GM19468 (cell line): Measurements from ENCODE around the gene OS9.

Experiments used
- ATAC-seq: cut with Tn5 transposase; IDR thresholded peaks from one replicate; pipeline ENCODE4 v1.9.1; 2021; ENCODE audit warnings: mild to moderate bottlenecking, moderate library complexity, moderate number of reproducible peaks; ENCODE audit not compliant: unreplicated experiment; ENCODE audit errors: extremely low read depth

Gene OS9

DNA sequence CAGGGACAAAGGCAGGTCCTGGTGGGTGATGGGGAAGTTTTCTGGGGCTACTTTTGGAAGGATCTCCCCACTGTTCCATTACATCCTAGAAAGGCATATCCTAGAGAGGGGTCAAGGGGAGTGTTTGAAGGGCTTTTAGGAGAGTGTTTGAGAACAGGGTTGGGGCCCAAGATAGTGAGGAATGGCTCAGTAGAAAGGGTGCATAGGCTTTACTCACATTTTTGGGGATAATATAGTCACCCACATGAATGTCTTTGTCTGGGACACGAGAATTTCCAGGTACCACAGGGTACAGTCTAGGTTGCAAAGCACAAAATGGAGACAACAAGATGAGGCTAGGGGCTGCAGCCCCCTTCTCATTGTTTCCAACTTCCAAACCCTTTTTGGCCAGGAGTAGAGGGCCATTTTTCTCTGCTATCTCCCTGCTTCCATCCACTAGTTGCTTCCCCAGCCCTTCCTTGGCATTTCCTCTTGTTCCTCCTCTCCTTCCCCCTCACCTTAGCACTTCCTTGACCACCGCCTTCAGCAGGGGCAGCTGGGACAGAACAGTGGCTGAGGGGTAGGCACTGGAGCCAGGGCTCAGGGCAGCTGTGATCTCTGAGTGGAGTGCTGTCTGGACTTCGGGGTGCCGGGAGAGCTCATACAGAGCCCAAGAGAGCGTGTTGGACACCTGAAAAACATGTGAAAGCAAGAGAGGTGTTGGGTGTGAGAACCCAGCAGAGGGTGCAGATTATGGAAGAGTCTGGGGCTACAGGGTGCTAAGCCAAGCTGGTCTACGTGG lies 70.1 kb downstream of the OS9 start:
- ATAC-seq: no peak

DNA sequence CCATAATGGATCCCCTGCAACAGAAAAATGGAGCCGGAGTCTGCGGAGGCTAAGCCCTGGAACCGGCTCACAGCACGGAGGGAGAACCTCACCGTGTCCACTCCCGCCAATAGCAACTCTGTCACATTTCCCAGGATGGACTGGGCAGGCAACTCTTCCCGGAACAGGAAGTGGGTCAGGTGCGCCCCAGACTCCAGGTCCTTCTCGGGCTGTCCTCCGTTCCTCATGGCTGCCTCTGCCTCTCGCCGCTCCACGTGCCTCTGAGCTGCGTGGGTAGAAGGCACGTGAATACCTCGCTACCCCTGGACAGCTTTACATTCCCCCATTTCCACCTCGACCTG lies 70.7 kb downstream of the OS9 start:
- ATAC-seq: no peak

DNA sequence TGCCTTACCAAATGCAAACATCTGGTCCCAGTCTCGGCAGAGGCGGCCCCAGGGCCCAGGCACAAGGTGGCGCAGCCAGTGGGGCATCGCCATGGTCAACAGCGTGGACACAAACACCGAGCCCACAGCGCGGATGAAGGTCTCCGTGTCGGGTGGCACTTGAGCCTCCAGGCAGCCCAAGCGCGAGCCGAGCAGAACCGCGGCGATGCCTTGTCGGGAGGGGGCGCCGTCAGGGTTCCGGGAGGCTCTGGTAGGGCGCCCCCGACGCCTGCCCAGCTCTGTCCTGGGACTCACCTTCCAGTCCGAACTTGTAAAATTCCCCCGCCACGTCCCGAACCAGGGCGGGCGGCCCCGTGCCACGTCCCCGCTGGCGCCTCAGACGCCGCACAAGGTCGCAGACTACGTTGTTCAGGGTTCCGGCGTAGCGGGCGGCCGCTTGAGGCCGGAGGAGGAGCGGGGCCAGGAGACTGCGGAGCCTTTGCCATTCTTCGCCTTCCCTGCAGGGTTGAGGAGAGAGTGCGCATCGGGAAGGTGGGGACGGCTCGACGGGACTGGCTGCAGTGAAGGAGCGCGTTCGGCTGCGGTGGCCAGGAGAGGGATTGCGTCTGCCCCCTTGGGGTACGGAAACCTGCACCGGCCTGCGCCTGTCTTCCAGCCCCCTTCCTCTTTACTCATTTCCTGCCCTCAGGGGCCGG lies 71.2 kb downstream of the OS9 start:
- ATAC-seq: peak; percentile 63

DNA sequence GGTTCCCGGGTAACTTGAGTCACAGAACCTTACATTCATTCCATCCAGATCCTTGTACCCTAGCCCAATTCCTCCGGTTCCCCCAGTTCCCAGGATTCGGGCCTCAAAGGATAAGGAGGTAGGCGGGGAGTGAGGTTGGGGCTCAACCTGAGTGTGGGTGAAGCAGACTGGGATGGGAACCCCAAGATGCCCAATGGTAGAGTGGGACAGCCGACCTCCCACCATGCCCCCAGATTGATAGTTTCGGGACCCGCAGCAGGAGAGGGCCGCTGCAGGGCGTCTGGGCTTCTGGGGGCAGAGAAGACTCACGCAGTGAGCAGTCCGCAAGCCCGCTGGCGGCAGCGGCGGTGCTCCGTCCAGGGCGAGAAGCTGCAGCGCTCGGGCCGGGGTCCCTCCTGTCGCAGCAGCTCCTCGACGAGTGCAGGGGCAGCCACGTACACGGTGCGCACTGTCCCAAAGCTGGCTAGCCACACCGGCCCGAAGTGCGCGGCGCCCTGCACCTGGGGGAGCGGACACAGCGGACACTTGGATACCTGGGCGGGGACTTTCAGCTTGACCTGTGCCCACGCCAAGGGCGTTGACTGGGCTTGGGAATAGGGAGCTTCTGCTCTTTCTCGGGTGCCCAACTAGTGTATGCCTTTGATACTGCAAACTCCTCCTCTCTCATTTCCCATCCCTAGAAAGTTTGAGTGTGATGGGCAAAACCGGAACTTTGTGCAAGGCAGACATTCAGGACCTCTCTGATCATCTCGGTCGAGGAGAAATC lies 71.9 kb downstream of the OS9 start:
- no peak for ATAC-seq

DNA sequence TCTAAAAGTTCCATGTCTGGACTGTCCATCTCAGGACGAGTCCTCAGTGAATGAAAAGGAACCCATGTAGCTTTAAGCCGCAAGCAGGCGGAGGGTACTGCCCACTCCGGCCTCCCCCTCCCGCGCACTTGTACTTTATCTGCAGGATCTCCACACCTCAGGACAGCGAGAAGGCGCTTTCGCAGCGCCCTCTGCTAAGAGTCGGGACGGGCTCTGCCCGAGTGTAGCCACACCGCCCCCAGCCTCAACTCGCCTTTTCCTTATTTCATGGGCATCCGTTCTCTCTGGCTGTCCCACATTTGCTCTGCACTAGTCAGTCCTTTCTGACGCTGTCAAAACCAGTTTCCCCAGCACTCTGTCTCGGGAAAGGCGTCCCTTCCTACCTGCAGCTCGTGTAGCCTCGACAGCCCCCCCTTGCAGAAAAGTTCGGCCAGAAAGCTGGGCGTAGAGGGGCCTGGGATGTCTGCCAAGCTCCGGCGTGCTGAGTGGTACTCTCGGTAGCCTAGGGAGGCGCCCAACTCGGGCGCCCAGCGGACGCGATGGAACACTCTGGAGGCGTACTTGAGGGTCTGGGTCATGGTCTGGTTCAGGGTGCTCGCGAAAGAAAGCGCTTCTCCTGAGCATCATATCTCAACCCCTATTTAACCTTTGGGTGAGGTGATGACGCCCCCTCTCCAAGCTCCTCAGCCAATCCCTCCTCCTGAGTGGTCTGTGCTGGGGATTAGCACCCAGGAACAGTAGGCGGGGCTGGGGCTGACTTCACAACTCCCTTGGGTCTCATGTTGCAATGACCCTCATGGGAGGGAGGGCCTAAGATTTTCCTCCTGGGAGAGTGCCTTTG lies 72.8 kb downstream of the OS9 start, which contains the start of gene CYP27B1:
Gene CYP27B1, minus strand, starts transcription at position 615 of the 841 bp plus-strand sequence. Its CDS starts 37 bp downstream, at position 578.
- no peak for ATAC-seq

DNA sequence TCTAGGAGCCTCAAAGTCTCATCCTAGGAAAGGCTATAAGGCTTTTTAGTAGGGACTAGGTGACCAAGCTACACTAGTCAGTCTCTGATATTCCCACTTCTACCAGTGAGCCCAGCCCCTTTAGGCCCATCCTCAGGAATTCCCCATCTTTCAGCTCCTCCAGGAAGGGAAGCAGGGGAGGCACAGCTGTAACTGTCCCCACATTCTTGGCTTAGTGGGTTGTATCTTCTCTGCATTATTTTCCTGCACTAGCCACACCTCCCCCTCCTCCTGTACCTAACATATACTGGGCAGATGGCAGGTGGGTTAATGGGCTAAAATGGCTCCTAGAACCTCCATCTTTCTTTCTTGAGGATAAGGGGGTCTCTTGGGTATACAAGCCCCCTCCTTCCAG lies 73.4 kb downstream of the OS9 start:
- ATAC-seq: no peak

DNA sequence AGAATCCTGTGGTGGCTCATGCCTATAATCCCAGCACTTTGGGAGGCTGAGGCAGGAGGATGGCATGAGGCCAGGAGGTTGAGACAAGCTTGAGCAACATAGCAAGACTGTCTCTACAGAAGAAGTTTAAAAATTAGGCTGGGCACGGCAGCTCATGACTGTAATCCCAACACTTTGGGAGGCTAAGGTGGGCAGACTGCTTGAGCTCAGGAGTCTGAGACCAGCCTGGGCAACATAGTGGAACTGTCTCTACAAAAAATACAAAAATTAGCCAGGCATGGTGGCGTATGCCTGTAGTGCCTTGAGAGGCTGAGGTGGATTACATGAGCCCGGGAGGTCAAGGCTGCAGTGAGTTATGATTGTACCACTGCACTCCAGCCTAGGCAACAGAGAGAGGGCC lies 73.9 kb downstream of the OS9 start:
- ATAC-seq: no peak

DNA sequence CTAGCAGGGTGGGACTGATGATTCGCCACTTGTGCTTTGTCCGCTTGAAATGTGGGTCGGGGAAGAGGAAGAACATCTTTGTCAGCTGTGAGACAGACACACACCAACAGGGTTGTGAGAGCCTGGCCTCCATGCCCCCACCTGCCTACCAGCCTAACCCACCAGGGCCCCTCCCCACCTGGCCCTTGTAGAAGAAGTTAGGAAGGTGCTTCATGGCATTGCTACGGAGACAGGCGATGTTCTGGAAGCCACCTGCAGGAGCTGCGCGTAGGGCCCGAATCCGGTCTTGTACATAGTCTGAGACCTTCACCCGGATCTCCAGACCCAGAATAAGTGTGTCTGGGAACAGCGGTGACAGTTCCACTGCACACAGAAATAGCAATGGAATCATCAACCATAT lies 75.7 kb downstream of the OS9 start:
- no peak for ATAC-seq

DNA sequence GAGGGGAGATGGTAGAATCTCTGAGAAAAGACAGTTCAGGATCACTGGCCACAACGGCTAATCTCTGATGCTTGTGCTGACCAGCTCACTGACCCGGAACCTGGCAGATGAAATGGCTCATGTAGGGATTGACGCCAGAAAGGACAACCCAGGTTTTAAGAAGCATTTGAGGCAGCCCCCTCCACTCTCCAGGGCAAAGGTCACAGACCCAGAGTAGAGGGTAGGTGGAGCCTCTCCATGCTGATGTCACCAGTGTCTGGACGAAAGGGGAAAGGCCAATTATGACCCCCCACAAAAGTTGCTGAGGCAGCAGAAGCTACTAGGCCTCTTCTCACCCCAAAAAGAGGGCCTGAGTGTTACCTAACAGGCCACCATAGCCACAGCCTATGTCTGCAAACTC lies 76.8 kb downstream of the OS9 start:
- ATAC-seq: no peak
